ENCODE measurements around the gene MYO18A. TPM values are rescaled to one million over a fixed set of nuclear protein-coding genes. Genes with fewer than 3 reads are reported as not detected.

MYO18A gene
- total and polyA plus RNA-seq, 2 of the 4 experiments (the other 2 are of a cell fraction): 22.4 to 39.1 TPM

DNA sequence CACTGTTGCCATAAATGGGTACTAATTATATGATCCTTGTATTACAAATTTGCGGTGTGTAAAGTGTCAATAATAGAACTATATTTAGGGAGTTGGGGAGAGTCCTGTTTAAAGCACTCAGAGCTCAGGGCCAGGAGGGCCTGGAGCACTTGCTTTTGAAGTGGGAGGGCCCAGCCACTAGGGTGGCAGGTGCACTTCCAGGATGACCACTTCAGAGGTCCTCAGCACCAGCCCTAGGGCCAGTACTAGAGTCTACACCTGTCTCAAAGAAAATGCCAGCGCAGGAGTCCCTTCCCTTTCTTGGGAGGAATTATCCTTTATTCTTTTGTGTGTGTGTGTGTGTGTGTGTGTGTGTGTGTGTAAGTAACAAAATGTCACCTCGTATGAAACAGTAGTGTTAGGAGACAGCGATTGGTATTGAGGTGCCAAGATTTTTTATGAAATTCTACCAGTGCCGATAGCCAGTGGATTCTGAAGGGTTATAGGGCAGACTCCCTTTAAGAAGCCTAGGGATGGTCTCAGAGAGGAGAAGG lies 31.9 kb downstream of the MYO18A start (continued):
- TF ChIP-seq RCOR1 (IDR thresholded peaks at IDR 0.05; ENCODE audit: insufficient replicate concordance, low read length): no peak
- TF ChIP-seq POLR2A (IDR thresholded peaks at IDR 0.05; ENCODE audit: low read depth, low read length): no peak
- TF ChIP-seq, protein P1, sequence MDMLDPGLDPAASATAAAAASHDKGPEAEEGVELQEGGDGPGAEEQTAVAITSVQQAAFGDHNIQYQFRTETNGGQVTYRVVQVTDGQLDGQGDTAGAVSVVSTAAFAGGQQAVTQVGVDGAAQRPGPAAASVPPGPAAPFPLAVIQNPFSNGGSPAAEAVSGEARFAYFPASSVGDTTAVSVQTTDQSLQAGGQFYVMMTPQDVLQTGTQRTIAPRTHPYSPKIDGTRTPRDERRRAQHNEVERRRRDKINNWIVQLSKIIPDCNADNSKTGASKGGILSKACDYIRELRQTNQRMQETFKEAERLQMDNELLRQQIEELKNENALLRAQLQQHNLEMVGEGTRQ (IDR thresholded peaks at IDR 0.05; ENCODE audit: low read depth, low read length): no peak
- TF ChIP-seq MAFK (IDR thresholded peaks at IDR 0.05; ENCODE audit: low read depth, low read length): no peak
- TF ChIP-seq BHLHE40 (IDR thresholded peaks at IDR 0.05; ENCODE audit: low read depth, low read length): no peak

DNA sequence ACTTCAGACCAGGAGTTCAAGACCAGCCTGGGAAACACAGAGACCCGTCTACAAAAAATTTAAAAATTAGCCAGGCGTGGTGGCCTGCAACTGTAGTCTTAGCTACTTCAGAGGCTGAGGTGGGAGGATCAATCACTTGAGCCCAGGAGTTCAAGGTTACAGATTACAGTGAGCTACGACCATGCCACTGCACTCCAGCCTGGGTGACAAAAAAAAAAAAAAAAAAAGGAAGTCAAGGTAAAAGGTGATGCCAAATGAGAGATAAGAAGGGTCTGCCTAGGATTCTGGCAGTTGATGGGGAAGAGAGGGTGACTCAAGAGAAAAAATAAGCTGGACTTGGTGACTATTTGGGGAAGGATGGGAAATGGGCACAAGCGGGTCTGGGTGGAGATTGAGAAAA lies 32.5 kb downstream of the MYO18A start:
- Histone ChIP-seq H3K79me1 (ENCODE audit: low read depth in 1 of 2, low read length in 2 of 2) (peaks cover 27 to 83% of the 10 kb centered on the region in 2 experiments), H4K8ac (ENCODE audit: low read depth in 2 of 2, low read length in 2 of 2) (no peak overlapping the region), H2BK20ac (ENCODE audit: low read depth, low read length) (no peak overlapping the region), H2AFZ (replicated peaks; ENCODE audit: low read length, poor library complexity) (no peak overlapping the region), H3K27me3 (ENCODE audit: control insufficient read depth, insufficient read depth, low read length) (no peaks in the 10 kb centered on the region), H3K4me2 (ENCODE audit: low read depth, low read length) (no peak overlapping the region), H2AK9ac (replicated peaks; ENCODE audit: low read depth, low read length, poor library complexity) (no peak overlapping the region), H4K20me1 (ENCODE audit: insufficient read depth, low read length) (no peaks in the 10 kb centered on the region), H3K18ac (ENCODE audit: low read depth, low read length) (no peak overlapping the region), H3K14ac (replicated peaks; ENCODE audit: low read depth, low read length) (no peak overlapping the region), H3K4ac (ENCODE audit: low read depth, low read length) (no peak overlapping the region), H3K9me1 (ENCODE audit: insufficient read depth, low read length) (peaks cover 20% of the 10 kb centered on the region), H2BK120ac (ENCODE audit: low read depth, low read length) (no peak overlapping the region), H3K27ac (ENCODE audit: insufficient read depth, low read length) (no peak overlapping the region), H3K9ac (ENCODE audit: low read depth, low read length) (no peak overlapping the region), H2AK5ac (ENCODE audit: low read depth, low read length) (no peak overlapping the region), H3K36me3 (ENCODE audit: control insufficient read depth, insufficient read depth, low read length) (no peaks in the 10 kb centered on the region), H3K23ac (ENCODE audit: low read depth, low read length) (no peak overlapping the region), H4K91ac (ENCODE audit: insufficient read depth, low read depth, low read length) (no peak overlapping the region), H2BK15ac (ENCODE audit: low read depth, low read length) (no peak overlapping the region), H4K5ac (ENCODE audit: low read depth, low read length) (no peak overlapping the region), H3K4me3 (ENCODE audit: insufficient read depth, low read depth, low read length) (no peak overlapping the region), H3K56ac (ENCODE audit: extremely low read depth, insufficient read depth, low read length) (no peak overlapping the region), H3K4me1 (ENCODE audit: control insufficient read depth, insufficient read depth, low read length) (peaks cover 18% of the 10 kb centered on the region), H2BK5ac (ENCODE audit: low read depth, low read length, poor library complexity, severe bottlenecking) (no peak overlapping the region), H3K9me3 (ENCODE audit: control insufficient read depth, insufficient read depth, low read length) (no peaks in the 10 kb centered on the region)
- no peak for DNase-seq
- no TSS peak for BruUV-seq (replicated peaks)
- CTCF ChIA-PET: interaction anchor here (1.7 to 6.1 kb wide), 5 partner anchors 23 to 109 kb away, joined by 5 to 56 read pairs (median 25); partner anchors contain the start of gene MYO18A
- ATAC-seq (ENCODE audit: low read depth): no peak
- intact Hi-C loops (cut with micrococcal nuclease): loop anchor here (5.0 to 10.0 kb wide), 2 partner anchors 220 to 417 kb away; partner anchors contain the start of genes ABHD15 and TP53I13
- in situ Hi-C loops (cut with MboI; ENCODE audit: low sequenced_read_pairs): loop anchor here (5.0 kb wide), 2 partner anchors 70 to 140 kb away; no protein-coding TSS in a partner anchor
- 80% methylated on average over 1 of the region's 4 CpGs; no CpG with 5 or more reads in 1 of the 2 experiments for WGBS, 2 experiments (ENCODE audit: extremely low coverage in 2 of 2, insufficient read length in 1 of 2)
- POLR2A ChIA-PET (ENCODE audit: unreplicated experiment): no interaction called here
- dilution Hi-C loops (cut with HindIII; ENCODE audit: low sequenced_read_pairs, unreplicated experiment): no loop called here
- TF ChIP-seq RAD21 (IDR thresholded peaks at IDR 0.05; ENCODE audit: low read length): no peak
- no peak for TF ChIP-seq RCOR1 (IDR thresholded peaks at IDR 0.05; ENCODE audit: insufficient replicate concordance, low read length)
- no peak for TF ChIP-seq RFX5 (IDR thresholded peaks at IDR 0.05; ENCODE audit: low read depth, low read length)
- TF ChIP-seq SMC3 (IDR thresholded peaks at IDR 0.05; ENCODE audit: low read depth, low read length): no peak
- TF ChIP-seq, protein P1 (IDR thresholded peaks at IDR 0.05; ENCODE audit: low read depth, low read length): no peak
- no peak for TF ChIP-seq MAZ (IDR thresholded peaks at IDR 0.05; ENCODE audit: borderline replicate concordance, low read depth, low read length)
- TF ChIP-seq NFE2L2 (IDR thresholded peaks at IDR 0.05; ENCODE audit: low read depth, low read length): no peak
- no peak for TF ChIP-seq POLR2A (IDR thresholded peaks at IDR 0.05; ENCODE audit: low read depth, low read length)
- no peak for TF ChIP-seq FOS (IDR thresholded peaks at IDR 0.05; ENCODE audit: low read depth, low read length)
- no peak for TF ChIP-seq CEBPB (IDR thresholded peaks at IDR 0.05; ENCODE audit: low read depth, low read length)
- no peak for TF ChIP-seq BHLHE40 (IDR thresholded peaks at IDR 0.05; ENCODE audit: low read depth, low read length)
- TF ChIP-seq, protein P2, sequence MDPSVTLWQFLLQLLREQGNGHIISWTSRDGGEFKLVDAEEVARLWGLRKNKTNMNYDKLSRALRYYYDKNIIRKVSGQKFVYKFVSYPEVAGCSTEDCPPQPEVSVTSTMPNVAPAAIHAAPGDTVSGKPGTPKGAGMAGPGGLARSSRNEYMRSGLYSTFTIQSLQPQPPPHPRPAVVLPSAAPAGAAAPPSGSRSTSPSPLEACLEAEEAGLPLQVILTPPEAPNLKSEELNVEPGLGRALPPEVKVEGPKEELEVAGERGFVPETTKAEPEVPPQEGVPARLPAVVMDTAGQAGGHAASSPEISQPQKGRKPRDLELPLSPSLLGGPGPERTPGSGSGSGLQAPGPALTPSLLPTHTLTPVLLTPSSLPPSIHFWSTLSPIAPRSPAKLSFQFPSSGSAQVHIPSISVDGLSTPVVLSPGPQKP (IDR thresholded peaks at IDR 0.05; ENCODE audit: borderline replicate concordance, low read depth, low read length): no peak
- no peak for TF ChIP-seq CHD1 (IDR thresholded peaks at IDR 0.05; ENCODE audit: low read depth, low read length)

All from IMR-90 (cell line).